B cell (primary cell): ENCODE measurements around the gene ARHGAP26.

Experiments
- CTCF ChIP-seq: fragments of 200-600 bp; IDR thresholded peaks from one replicate; pipeline ENCODE4 v1.8.0; 2022; ENCODE audit warnings: antibody characterized with exemption, mild to moderate bottlenecking
- EZH2 ChIP-seq: IDR thresholded peaks from 2 replicates; pipeline ENCODE4 v1.6.1; 2012; ENCODE audit warnings: borderline replicate concordance, low read depth, mild to moderate bottlenecking, moderate library complexity, low read length; ENCODE audit not compliant: insufficient read depth, poor library complexity, severe bottlenecking

DNA sequence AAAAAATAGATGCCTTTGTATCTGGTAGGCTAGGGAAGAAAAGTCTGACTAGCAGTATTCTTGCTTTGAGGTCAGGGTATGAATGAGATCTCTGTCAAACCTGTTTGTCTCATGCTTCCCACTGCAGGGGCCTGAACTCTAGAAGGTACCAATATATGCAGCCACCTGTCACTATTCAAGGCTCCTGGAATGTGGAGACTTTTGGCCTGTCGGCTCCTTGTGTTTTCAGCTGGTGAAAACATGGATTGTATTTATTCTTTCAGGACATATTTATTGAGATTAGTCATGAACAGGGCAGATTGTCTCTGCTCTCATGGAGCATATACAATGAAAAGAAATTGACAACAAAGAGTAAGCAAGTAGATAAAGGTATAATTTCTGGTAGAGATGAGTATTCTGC lies 255.8 kb downstream of the ARHGAP26 start:
- TF ChIP-seq CTCF (no peak), EZH2 (no peak)
